GM19324 (cell line): ENCODE results near the gene CTNNA3.
"Not testable (repeated sequence)": the region's sequence is repeated elsewhere in the genome, so short reads cannot be mapped to it uniquely, and the experiment has no call there.

Source experiments
- ATAC-seq: cut with Tn5 transposase; IDR thresholded peaks from one replicate; pipeline ENCODE4 v1.9.1; 2021; ENCODE audit warnings: mild to moderate bottlenecking, moderate library complexity; ENCODE audit not compliant: unreplicated experiment, low FRiP score

CTNNA3 gene

GRCh38 chr10:66368146-66368545 is 1327.8 kb downstream of the CTNNA3 start:
- no peak for ATAC-seq

GRCh38 chr10:66366163-66366562 is 1329.8 kb downstream of the CTNNA3 start:
- no peak for ATAC-seq

- ATAC-seq, result no peak
Measured at GRCh38 chr10:66365686-66366085, 1330.3 kb downstream of the CTNNA3 start.

- ATAC-seq, result no peak
Measured at GRCh38 chr10:66362522-66362921, 1333.5 kb downstream of the CTNNA3 start.

- ATAC-seq, result not testable (repeated sequence)
Measured at GRCh38 chr10:66353822-66354221, 1342.2 kb downstream of the CTNNA3 start.

- ATAC-seq, result no peak
Measured at GRCh38 chr10:66353422-66353821, 1342.6 kb downstream of the CTNNA3 start.

- ATAC-seq, result no peak
Measured at GRCh38 chr10:66350622-66351399, 1345.2 kb downstream of the CTNNA3 start.

GRCh38 chr10:66349726-66350125 is 1346.3 kb downstream of the CTNNA3 start:
- no peak for ATAC-seq

- ATAC-seq, result no peak
Measured at GRCh38 chr10:66349076-66349475, 1346.9 kb downstream of the CTNNA3 start.

GRCh38 chr10:66337211-66337610 is 1358.8 kb downstream of the CTNNA3 start:
- ATAC-seq, result no peak

GRCh38 chr10:66336791-66337190 is 1359.2 kb downstream of the CTNNA3 start:
- ATAC-seq, result no peak

GRCh38 chr10:66335753-66336152 is 1360.2 kb downstream of the CTNNA3 start:
- not testable (repeated sequence) for ATAC-seq

GRCh38 chr10:66329147-66329546 is 1366.8 kb downstream of the CTNNA3 start:
- no peak for ATAC-seq

GRCh38 chr10:66326876-66327275 is 1369.1 kb downstream of the CTNNA3 start:
- no peak for ATAC-seq

- ATAC-seq, result no peak
Measured at GRCh38 chr10:66322777-66323176, 1373.2 kb downstream of the CTNNA3 start.

GRCh38 chr10:66321723-66322665 is 1374.0 kb downstream of the CTNNA3 start:
- no peak for ATAC-seq

- no peak for ATAC-seq
Measured at GRCh38 chr10:66318761-66319160, 1377.2 kb downstream of the CTNNA3 start.

- no peak for ATAC-seq
Measured at GRCh38 chr10:66307826-66308225, 1388.2 kb downstream of the CTNNA3 start.

GRCh38 chr10:66301078-66301477 is 1394.9 kb downstream of the CTNNA3 start:
- no peak for ATAC-seq

- no peak for ATAC-seq
Measured at GRCh38 chr10:66295602-66296001, 1400.4 kb downstream of the CTNNA3 start.

- no peak for ATAC-seq
Measured at GRCh38 chr10:66294538-66294937, 1401.5 kb downstream of the CTNNA3 start.
